CD14-positive monocyte (primary cell): Measurements from ENCODE around the gene SCARB2. TPM values are rescaled to one million over a fixed set of nuclear protein-coding genes. Genes with fewer than 3 reads are reported as not detected.

Experiments used
- DNase-seq, 3 donors: peaks; one replicate each; pipeline ENCODE4 v3.0.0-alpha.2; 2011 to 2022
- H2AFZ ChIP-seq: 2 replicates; pipeline ENCODE4 v1.6.0; 2012; ENCODE audit warnings: mild to moderate bottlenecking, low read depth, low read length, inconsistent platforms; ENCODE audit not compliant: insufficient read depth, poor library complexity, severe bottlenecking
- H3K27ac ChIP-seq, 2 donors: 1 replicate in 1 of 2; 2 replicates in 1 of 2; pipeline ENCODE4 v1.5.1; 2012 to 2013; ENCODE audit warnings: low read length in 2 of 2, control low read depth in 1 of 2, inconsistent platforms in 1 of 2, low read depth in 1 of 2, mild to moderate bottlenecking in 1 of 2
- H3K27me3 ChIP-seq, 2 donors: one replicate each; pipeline versions ENCODE4 v1.6.0 to v1.6.1; 2011 to 2013; ENCODE audit warnings: low read length in 2 of 2; ENCODE audit not compliant: control insufficient read depth in 2 of 2, insufficient read depth in 2 of 2
- H3K36me3 ChIP-seq, 2 donors: replicated peaks in 1 of 2; 1 replicate in 1 of 2; 2 replicates in 1 of 2; pipeline versions ENCODE4 v1.5.1 to v1.6.1; 2012 to 2013; ENCODE audit warnings: low read length in 2 of 2, control low read depth in 1 of 2, inconsistent platforms in 1 of 2, mild to moderate bottlenecking in 1 of 2; ENCODE audit not compliant: insufficient read depth in 2 of 2, control insufficient read depth in 1 of 2
- H3K4me1 ChIP-seq, 2 donors: 1 replicate in 1 of 2; 2 replicates in 1 of 2; pipeline versions ENCODE4 v1.5.1 to v1.6.1; 2012 to 2013; ENCODE audit warnings: low read length in 2 of 2, control low read depth in 1 of 2, inconsistent platforms in 1 of 2, mild to moderate bottlenecking in 1 of 2, moderate library complexity in 1 of 2; ENCODE audit not compliant: insufficient read depth in 2 of 2, control insufficient read depth in 1 of 2
- H3K4me2 ChIP-seq: replicated peaks from 2 replicates; pipeline ENCODE3; 2012; ENCODE audit warnings: low read length, moderate library complexity, mild to moderate bottlenecking; ENCODE audit not compliant: poor library complexity, severe bottlenecking; ENCODE audit errors: extremely low read depth
- H3K4me3 ChIP-seq, 3 experiments: fragments of 200-600 bp in 1 of 3; sonication (generic) in 1 of 3; replicated peaks in 1 of 3; 1 replicate in 2 of 3; 2 replicates in 1 of 3; pipeline ENCODE4 v1.5.1; 2011 to 2013; ENCODE audit warnings: low read length in 3 of 3, mild to moderate bottlenecking in 3 of 3, control low read depth in 2 of 3, low read depth in 2 of 3, inconsistent platforms in 1 of 3, moderate library complexity in 1 of 3
- H3K79me2 ChIP-seq: 2 replicates; pipeline ENCODE4 v1.6.0; 2012; ENCODE audit warnings: mild to moderate bottlenecking, control low read depth, inconsistent platforms, low read length, moderate library complexity; ENCODE audit not compliant: insufficient read depth
- H3K9ac ChIP-seq: 2 replicates; pipeline ENCODE4 v1.6.0; 2017; ENCODE audit warnings: low read length, mild to moderate bottlenecking; ENCODE audit not compliant: insufficient read depth, poor library complexity, severe bottlenecking
- H3K9me3 ChIP-seq, 2 donors: replicated peaks in 1 of 2; 1 replicate in 1 of 2; 2 replicates in 1 of 2; pipeline versions ENCODE4 v1.5.1 to v1.6.1; 2012 to 2013; ENCODE audit warnings: low read length in 2 of 2, control low read depth in 1 of 2; ENCODE audit not compliant: control insufficient read depth in 1 of 2, insufficient read depth in 1 of 2
- H4K20me1 ChIP-seq: 2 replicates; pipeline ENCODE4 v1.6.0; 2012; ENCODE audit warnings: mild to moderate bottlenecking, low read length, control low read depth, moderate library complexity; ENCODE audit not compliant: insufficient read depth
- H3K27ac Mint-ChIP-seq, 7 donors: one replicate each; pipeline ENCODE4 v1.8.0; 2020; ENCODE audit warnings: mild to moderate bottlenecking in 7 of 7, mixed read lengths in 7 of 7, moderate library complexity in 6 of 7, inconsistent platforms in 2 of 7
- H3K27me3 Mint-ChIP-seq, 3 donors: one replicate each; pipeline ENCODE4 v1.8.0; 2021 to 2022; ENCODE audit warnings: low read depth in 3 of 3, mild to moderate bottlenecking in 3 of 3, mixed read lengths in 3 of 3, moderate library complexity in 3 of 3, inconsistent platforms in 1 of 3
- H3K36me3 Mint-ChIP-seq, 2 donors: one replicate each; pipeline ENCODE4 v1.8.0; 2020; ENCODE audit warnings: mixed read lengths in 2 of 2, inconsistent platforms in 1 of 2, mild to moderate bottlenecking in 1 of 2
- H3K4me1 Mint-ChIP-seq: one replicate; pipeline ENCODE4 v1.8.0; 2020; ENCODE audit warnings: mild to moderate bottlenecking, mixed read lengths
- H3K4me3 Mint-ChIP-seq, 2 donors: one replicate each; pipeline ENCODE4 v1.8.0; 2020; ENCODE audit warnings: mild to moderate bottlenecking in 2 of 2, mixed read lengths in 2 of 2, moderate library complexity in 1 of 2
- H3K9me3 Mint-ChIP-seq, 7 donors: one replicate each; pipeline ENCODE4 v1.8.0; 2020 to 2022; ENCODE audit warnings: mixed read lengths in 7 of 7, mild to moderate bottlenecking in 6 of 7, moderate library complexity in 6 of 7, inconsistent platforms in 2 of 7
- CTCF ChIP-seq: fragments of 200-600 bp; IDR thresholded peaks from one replicate; pipeline ENCODE4 v1.8.0; 2022; ENCODE audit warnings: antibody characterized with exemption, mild to moderate bottlenecking
- WGBS: methylation state at CpG from one replicate; pipeline ENCODE4 v1.1.5; 2013; ENCODE audit warnings: missing lambda C conversion rate; ENCODE audit not compliant: insufficient coverage; 5-methylcytosine and 5-hydroxymethylcytosine counted together
- intact Hi-C, 2 donors: fragments of 100-400 bp; cut with micrococcal nuclease; formaldehyde crosslinking; loops; one replicate each; pipeline versions ENCODE4 v1.15.0 to v1.15.1; 2023
- polyA plus RNA-seq, 3 donors: library from polyadenylated mRNA; depleted of rRNA in 1 of 3; unstranded in 2 of 3; stranded (reverse) in 1 of 3; fragments of 300-500 nt in 2 of 3; fragments of >200 nt in 1 of 3; fragmentation: Illumina TruSeq in 2 of 3; gene quantifications; 1 replicate in 2 of 3; 2 replicates in 1 of 3; pipeline ENCODE4 v1.2.3, GENCODE V29; 2012 to 2021

The SCARB2 gene
- polyA plus RNA-seq, 3 donors, result 36.8 to 73.0 (median 53.5) TPM

- H3K27ac ChIP-seq, result no peak within 1 kb of the TSS
- H3K4me3 ChIP-seq, result peak within 1 kb of the TSS; percentile 28 to 76 (median 42)
- DNase-seq, result peak; percentile 57 to 59 (median 57)
- WGBS, result 13% methylated on average over 60 of the region's 68 CpGs
- peaks cover 9 to 13% of the 10 kb centered on the region in 2 donors for H3K4me1 ChIP-seq
- TF ChIP-seq CTCF, result peak; percentile 36
- no peaks in the 10 kb centered on the region for H3K36me3 Mint-ChIP-seq
- H3K79me2 ChIP-seq, result no peaks in the 10 kb centered on the region
- intact Hi-C loops, result loop anchor here in 1 of 2 donors (5.0 kb wide), 1 partner anchor 56 kb away; the partner anchor contains the start of gene STBD1
- H3K36me3 ChIP-seq, result no peaks in the 10 kb centered on the region
- H3K27me3 ChIP-seq, result peaks cover 35 to 62% of the 10 kb centered on the region in 2 donors
- peak within 1 kb of the TSS; percentile 42 for H3K9ac ChIP-seq
- peak within 1 kb of the TSS; percentile 84 for H3K4me2 ChIP-seq
- peak within 1 kb of the TSS in 6 of 7 donors; percentile 26 to 77 (median 50) for H3K27ac Mint-ChIP-seq
- H3K27me3 Mint-ChIP-seq, result peaks cover 42 to 68% (median 48%) of the 10 kb centered on the region in 3 donors
- no peaks in the 10 kb centered on the region for H4K20me1 ChIP-seq
- H3K4me3 Mint-ChIP-seq, result peak within 1 kb of the TSS; percentile 83 to 91
- H3K9me3 Mint-ChIP-seq, result peaks cover 0 to 6% (median 2%) of the 10 kb centered on the region in 7 donors
- peaks cover 13% of the 10 kb centered on the region for H3K4me1 Mint-ChIP-seq
- H2AFZ ChIP-seq, result peak within 1 kb of the TSS; percentile 83
- no peaks in the 10 kb centered on the region for H3K9me3 ChIP-seq
Measured at GRCh38 chr4:76251441-76252270, 38.0 kb upstream of the SCARB2 start, which contains the start of gene FAM47E. TSS of gene FAM47E (plus strand) at chr4:76251721. CDS start at chr4:76251747, 26 bp downstream.

GRCh38 chr4:76250962-76251361 lies 37.3 kb upstream of the SCARB2 start:
- no peaks in the 10 kb centered on the region for H3K9me3 ChIP-seq
- H4K20me1 ChIP-seq, result no peaks in the 10 kb centered on the region
- WGBS, result 29% methylated on average over 6 of the region's 6 CpGs
- H3K4me1 ChIP-seq, result peaks cover 9 to 13% of the 10 kb centered on the region in 2 donors
- H3K4me1 Mint-ChIP-seq, result peaks cover 13% of the 10 kb centered on the region
- H3K4me3 ChIP-seq, result peak overlapping the region; percentile 28 to 76 (median 42)
- no peak for TF ChIP-seq CTCF
- peaks cover 39 to 66% (median 45%) of the 10 kb centered on the region in 3 donors for H3K27me3 Mint-ChIP-seq
- peaks cover 0 to 6% (median 2%) of the 10 kb centered on the region in 7 donors for H3K9me3 Mint-ChIP-seq
- DNase-seq, result no peak
- peak overlapping the region; percentile 84 for H3K4me2 ChIP-seq
- no peaks in the 10 kb centered on the region for H3K36me3 ChIP-seq
- peak overlapping the region; percentile 83 for H2AFZ ChIP-seq
- no peak overlapping the region for H3K27ac ChIP-seq
- peak overlapping the region in 3 of 7 donors; percentile 44 to 77 (median 45) for H3K27ac Mint-ChIP-seq
- H3K27me3 ChIP-seq, result peaks cover 35 to 59% of the 10 kb centered on the region in 2 donors
- H3K79me2 ChIP-seq, result no peaks in the 10 kb centered on the region
- H3K9ac ChIP-seq, result peak overlapping the region; percentile 42
- intact Hi-C loops, result loop anchor here in 1 of 2 donors (5.0 kb wide), 1 partner anchor 56 kb away; the partner anchor contains the start of gene STBD1
- peak overlapping the region; percentile 83 to 91 for H3K4me3 Mint-ChIP-seq
- H3K36me3 Mint-ChIP-seq, result no peaks in the 10 kb centered on the region
